Endothelial cell of umbilical vein (primary cell): Measurements from ENCODE around the gene KCNIP1.

ENCODE experiments used
- EZH2 ChIP-seq: IDR thresholded peaks from 2 replicates; pipeline ENCODE4 v1.6.1; 2012; ENCODE audit warnings: borderline replicate concordance, low read depth, mild to moderate bottlenecking, moderate library complexity, low read length, inconsistent platforms; ENCODE audit not compliant: severe bottlenecking
- FOS ChIP-seq: IDR thresholded peaks from 2 replicates; pipeline ENCODE4 v1.6.1; 2011; ENCODE audit warnings: mild to moderate bottlenecking, low read length, moderate library complexity, borderline replicate concordance; ENCODE audit not compliant: insufficient read depth
- JUN ChIP-seq: IDR thresholded peaks from 2 replicates; pipeline ENCODE4 v1.6.1; 2011; ENCODE audit warnings: borderline replicate concordance, low read depth; ENCODE audit not compliant: insufficient read length, insufficient read depth
- MAX ChIP-seq: IDR thresholded peaks from 2 replicates; pipeline ENCODE4 v1.6.1; 2011; ENCODE audit not compliant: insufficient read depth, insufficient read length
- MYC ChIP-seq: IDR thresholded peaks from one replicate; pipeline ENCODE4 v1.6.1; 2011; ENCODE audit warnings: mild to moderate bottlenecking, low read depth, low read length
- POLR2A ChIP-seq: IDR thresholded peaks from 2 replicates; pipeline ENCODE4 v1.6.1; 2012; ENCODE audit warnings: low read depth, mild to moderate bottlenecking, control low read depth, low read length
- POLR2AphosphoS5 ChIP-seq: IDR thresholded peaks from 2 replicates; pipeline ENCODE4 v1.6.1; 2012; ENCODE audit warnings: low read depth, mild to moderate bottlenecking, control low read depth, low read length, moderate library complexity; ENCODE audit not compliant: insufficient read depth
- TF ChIP-seq, protein P1 (sequence below), 2 donors: IDR thresholded peaks; 1 replicate in 1 of 2; 2 replicates in 1 of 2; pipeline ENCODE4 v1.5.1; 2011; ENCODE audit warnings: low read length in 2 of 2, mild to moderate bottlenecking in 2 of 2, moderate library complexity in 2 of 2, control low read depth in 1 of 2, inconsistent platforms in 1 of 2, low read depth in 1 of 2; ENCODE audit not compliant: insufficient read depth in 1 of 2; ENCODE audit errors: extremely low read depth in 1 of 2

- TF ChIP-seq, protein P1, sequence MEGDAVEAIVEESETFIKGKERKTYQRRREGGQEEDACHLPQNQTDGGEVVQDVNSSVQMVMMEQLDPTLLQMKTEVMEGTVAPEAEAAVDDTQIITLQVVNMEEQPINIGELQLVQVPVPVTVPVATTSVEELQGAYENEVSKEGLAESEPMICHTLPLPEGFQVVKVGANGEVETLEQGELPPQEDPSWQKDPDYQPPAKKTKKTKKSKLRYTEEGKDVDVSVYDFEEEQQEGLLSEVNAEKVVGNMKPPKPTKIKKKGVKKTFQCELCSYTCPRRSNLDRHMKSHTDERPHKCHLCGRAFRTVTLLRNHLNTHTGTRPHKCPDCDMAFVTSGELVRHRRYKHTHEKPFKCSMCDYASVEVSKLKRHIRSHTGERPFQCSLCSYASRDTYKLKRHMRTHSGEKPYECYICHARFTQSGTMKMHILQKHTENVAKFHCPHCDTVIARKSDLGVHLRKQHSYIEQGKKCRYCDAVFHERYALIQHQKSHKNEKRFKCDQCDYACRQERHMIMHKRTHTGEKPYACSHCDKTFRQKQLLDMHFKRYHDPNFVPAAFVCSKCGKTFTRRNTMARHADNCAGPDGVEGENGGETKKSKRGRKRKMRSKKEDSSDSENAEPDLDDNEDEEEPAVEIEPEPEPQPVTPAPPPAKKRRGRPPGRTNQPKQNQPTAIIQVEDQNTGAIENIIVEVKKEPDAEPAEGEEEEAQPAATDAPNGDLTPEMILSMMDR (IDR thresholded peaks at IDR 0.05; ENCODE audit: extremely low read depth in 1 of 2, insufficient read depth in 1 of 2, low read depth in 1 of 2, low read length in 2 of 2), result no peak
- TF ChIP-seq POLR2AphosphoS5, result no peak
- no peak for TF ChIP-seq POLR2A
- TF ChIP-seq MAX, result no peak
- TF ChIP-seq EZH2, result no peak
- no peak for TF ChIP-seq MYC
- TF ChIP-seq JUN, result no peak
- no peak for TF ChIP-seq FOS
Observed at GRCh38 chr5:170617533-170618490, 114.0 kb downstream of the KCNIP1 start.
